Activated T-cell treated with anti-CD3 and anti-CD28 coated beads for 24 hours (primary cell): ENCODE data around the gene MRS2.
"Not testable (repeated sequence)": the region's sequence is repeated elsewhere in the genome, so short reads cannot be mapped to it uniquely, and the experiment has no call there.

ENCODE experiments used
- DNase-seq: peaks from one replicate; pipeline ENCODE4 v3.0.0-alpha.2; 2020; ENCODE audit warnings: low read depth

MRS2 gene

DNA sequence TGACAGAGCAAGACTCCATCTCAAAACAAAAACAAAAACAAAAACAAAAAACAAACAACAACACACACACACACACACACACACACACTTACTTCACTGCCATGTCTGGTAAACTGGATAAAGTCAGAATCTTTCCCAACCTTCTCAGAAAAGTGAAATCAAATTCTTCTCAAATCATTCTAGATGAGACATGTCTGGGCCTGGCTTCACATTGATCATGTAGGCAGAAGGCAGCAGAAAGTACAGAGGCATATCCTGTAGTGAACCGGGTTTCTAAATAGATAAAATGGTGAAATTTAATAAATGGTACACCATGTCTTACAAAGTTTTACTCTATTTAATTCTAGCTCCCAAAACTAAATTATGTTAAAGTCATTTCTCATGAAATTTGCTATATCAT, 14.9 kb upstream of the MRS2 start:
- DNase-seq, result no peak

DNA sequence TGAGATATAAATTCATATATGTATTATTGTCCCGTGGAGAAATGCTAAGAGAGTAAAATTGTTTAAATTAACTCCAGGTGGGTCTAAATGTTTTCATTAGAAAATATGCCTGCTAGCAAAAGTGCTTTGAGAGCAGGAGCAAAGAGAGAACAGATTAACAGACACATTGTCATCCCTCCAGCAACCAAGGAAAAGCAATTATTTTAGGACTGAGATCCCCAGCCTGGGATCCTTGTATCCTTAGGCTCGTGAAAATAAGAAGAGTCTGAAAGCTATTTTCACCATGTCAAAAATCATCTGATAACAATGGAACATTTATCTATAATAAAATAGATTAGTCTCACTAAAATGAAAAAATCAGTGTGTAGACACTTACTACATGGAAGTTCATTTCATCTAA, 11.5 kb upstream of the MRS2 start:
- no peak for DNase-seq

DNA sequence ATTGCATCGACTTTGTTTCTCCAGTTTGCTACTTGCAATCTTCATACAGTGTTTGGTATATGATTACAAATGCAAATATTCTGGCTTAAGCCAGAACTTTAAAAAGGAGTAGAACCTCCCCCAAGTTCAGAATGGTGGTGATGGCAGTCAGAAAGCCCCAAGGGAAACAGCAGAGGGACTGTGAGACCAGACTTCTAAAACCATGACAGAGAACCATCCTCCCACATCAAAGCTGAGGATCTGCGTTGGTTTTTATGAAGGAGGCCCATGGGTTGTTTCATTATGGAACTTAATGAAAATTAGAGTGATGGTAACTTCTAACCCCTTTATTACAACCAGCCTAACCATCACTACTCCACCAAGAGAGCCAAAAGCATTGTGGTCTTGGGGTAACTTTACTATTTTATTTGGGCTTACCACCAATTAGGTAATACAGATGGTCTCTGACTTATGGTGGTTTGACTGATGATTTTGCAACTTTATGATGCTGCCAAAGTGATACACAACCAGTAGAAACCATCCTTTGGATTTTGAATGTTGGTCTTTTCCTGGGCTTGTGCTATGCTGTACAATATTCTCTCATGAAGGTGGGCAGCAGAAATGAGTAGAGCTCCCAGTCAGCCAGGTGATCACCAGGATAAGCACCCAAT, 10.9 kb upstream of the MRS2 start:
- DNase-seq, result no peak

DNA sequence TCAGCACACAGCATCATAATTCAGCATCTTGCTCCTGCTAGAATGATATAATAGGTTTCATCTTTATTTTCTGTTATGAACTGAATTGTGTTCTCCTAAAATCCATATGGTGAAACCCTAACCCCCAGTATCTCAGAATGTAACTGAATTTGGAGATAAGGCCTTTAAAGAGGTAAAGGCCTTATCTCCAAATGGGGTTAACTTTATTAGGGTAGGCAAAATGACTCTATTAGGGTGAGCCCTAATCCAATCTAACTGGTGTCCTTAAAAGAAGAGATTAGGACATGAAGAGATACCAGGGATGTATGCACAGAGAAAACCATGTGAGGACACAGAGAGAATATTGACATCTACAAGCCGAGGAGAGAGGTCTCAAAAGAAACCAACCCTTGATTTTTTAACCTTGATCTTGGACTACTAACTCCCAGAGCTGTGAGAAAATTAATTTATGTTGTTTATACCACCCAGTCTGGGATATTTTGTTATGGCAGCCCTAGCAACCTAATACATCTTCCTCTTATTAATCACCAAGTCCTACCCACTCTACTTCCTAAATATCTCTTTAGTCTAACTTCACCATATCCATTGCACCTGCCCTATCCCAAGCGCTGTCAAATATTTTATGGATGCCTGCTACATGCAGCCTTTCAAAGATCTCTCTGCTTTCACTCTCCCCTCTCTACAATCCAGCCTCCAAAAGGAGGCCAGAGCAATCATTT, 8.5 kb upstream of the MRS2 start:
- DNase-seq, result no peak

DNA sequence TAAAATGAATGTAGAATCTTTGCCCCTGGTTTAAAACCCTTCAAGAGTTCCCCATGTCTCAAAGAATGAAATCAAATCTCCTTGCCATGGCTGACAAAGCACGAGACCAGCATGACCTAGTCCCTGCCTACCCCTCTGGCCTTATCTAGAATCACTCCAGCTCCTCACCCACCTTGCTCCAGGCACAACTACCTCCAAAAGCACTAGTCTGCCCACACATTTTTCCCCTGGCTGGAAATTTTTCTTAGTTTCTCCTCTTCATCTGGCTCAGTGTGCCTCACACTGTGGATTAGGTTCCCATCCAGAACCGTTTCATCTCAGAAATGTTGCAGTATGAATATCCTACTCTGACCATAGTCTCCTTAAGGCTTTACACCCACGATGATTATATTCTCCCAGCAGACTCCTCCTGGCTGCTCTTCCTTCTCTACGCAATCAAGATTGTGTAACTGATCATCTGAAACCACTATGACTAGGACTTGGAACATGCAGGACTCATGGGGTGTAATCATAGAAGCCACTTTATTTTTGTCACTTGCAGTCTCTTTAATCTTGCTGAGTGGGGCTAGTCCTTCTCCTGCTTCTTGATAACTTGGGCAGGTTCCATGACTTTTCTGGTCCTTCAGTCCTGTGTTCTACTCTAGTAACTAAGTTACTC, 7.8 kb upstream of the MRS2 start:
- no peak for DNase-seq

DNA sequence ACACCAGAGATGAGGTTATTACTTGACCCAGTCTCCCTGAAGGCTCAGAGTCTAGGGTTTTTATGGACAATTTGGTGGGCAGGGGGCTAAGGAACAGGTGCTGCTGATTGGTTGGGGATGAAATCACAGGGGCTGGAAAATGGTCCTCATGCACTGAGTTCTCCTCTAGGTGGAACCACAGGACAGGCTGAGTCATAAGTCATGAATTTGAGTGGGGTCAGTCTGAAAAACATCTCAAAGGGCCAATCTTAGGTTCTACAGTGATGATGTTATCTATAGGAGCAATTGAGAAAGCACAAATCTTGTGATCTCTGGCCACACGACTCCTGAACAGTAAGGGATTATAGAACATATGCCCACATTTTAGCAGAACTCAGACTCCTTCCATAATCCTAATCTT, 5.9 kb upstream of the MRS2 start:
- no peak for DNase-seq

DNA sequence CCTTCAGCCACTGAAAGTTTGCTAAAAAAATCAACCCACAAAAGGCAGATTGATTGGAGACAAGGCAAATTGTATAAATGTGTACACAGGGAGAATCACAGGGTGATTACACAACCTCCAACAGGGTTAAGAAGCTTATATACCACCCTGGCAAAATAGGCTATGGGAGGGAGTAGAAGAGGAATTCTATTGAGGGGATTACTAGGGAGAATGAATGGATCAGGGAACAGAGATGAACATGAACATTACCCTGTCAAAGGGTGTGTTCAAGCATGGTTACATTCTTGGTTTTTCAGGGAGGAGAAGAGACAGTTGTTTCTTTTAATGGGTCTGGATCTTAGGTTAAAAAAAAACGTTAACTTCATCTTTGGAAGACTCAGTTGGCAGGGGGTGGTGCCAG, 5.1 kb upstream of the MRS2 start:
- no peak for DNase-seq

DNA sequence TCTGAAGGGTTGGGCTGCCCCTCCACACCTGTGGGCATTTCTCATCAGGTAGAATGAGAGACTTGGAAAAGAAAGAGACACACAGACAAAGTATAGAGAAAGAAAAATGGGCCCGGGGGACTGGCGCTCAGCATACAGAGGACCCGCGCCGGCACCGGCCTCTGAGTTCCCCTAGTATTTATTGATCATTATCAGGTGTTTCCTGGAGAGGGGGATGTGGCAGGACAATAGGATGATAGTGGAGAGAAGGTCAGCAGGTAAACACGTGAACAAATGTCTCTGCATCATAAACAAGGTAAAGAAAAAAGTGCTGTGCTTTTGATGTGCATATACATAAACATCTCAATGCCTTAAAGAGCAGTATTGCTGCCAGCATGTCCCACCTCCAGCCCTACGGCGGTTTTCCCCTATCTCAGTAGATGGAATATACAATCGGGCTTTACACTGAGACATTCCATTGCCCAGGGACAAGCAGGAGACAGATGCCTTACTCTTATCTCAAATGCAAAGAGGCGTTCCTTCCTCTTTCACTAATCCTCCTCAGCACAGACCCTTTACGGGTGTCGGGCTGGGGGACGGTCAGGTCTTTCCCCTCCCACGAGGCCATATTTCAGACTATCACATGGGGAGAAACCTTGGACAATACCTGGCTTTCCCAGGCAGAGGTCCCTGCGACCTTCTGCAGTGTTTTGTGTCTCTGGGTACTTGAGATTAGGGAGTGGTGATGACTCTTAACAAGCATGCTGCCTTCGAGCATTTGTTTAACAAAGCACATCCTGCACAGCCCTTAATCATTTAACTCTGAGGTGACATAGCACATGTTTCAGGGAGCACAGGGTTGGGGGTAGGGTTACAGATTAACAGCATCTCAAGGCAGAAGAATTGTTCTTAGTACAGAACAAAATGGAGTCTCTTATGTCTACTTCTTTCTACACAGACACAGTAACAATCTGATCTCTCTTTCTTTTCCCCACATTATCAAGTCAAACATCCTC, 2.4 kb upstream of the MRS2 start:
- DNase-seq, result not testable (repeated sequence)

DNA sequence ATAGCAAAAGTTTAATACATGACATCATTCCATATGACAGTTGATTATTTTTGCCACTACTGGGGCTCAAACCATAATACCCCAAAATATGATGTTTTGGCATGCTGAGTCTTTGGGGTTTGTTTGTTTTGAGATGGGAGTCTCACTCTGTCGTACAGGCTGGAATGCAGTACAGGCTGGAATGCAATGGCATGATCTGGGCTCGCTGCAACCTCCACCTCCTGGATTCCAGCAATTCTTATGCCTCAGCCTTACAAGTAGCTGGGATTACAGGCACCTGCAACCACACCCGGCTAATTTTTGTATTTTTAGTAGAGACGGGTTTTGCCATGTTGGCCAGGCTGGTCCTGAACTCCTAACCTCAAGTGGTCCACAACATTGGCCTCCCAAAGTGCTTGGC, 1.3 kb upstream of the MRS2 start:
- DNase-seq, result no peak

DNA sequence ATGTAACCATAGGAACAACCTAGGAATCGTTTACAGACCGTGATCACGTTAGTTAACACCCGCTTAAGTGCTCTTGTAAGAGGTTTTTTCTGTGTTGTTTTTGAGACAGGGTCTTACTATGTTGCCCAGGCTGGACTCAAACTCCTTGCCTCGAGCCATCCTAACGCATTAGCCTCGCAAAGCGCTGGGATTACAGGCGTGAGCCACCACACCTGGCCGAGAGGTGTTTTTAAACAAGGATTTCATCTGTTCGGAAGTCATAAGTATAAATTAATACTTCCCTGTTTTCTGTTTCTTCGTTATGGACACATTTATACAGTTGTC, 727 bp downstream of the MRS2 start:
- DNase-seq, result no peak

DNA sequence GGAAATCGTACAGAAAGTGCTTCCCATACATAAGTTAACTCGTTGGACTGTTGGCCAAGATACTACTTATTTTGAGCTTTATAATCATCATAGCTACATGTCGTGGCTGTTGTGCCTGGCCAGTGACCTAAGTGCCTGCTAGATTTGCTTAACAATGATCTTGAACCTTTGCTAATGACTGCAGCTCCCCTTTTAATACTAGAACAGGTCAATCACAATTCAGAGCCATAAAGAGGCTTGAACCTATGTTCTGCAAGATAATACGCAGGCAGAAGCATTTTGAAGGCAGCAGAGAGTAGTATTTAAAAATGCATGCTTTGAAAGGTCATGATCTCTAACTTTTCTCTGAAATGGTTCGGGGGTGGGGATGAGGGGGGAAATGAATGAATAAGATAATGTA, 2.5 kb downstream of the MRS2 start:
- DNase-seq, result no peak

DNA sequence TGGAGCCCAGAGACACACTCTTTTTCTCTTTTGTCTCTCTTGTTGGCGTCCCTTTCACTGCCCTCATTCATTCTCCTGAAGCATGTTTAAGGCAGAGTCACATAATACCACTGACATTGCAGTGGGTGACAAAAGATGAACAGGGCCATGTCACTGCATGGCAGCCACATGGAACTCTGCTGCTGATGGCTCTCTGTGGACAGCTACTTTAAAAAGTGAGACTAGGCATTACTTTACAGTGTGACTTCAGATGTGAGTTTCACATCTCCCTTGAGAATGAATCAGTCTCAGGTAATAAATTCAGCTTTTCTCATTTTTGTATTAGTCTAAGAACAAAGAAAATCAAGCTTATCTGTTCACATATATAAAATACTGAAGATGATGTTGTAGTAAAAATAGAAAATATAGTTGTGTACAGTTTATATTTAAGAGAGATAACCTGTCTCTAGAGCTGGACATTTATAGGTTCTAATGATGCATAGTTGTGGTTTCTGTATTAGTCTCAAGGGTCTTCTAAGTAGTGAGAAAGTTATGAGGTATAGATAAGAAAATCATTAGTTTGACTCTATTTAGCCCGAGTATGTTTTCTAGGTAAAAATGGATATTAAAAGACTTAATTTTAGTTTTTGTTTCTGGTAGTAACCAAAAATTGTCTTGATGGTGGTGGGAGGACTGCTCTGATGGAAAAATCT, 6.1 kb downstream of the MRS2 start:
- no peak for DNase-seq

DNA sequence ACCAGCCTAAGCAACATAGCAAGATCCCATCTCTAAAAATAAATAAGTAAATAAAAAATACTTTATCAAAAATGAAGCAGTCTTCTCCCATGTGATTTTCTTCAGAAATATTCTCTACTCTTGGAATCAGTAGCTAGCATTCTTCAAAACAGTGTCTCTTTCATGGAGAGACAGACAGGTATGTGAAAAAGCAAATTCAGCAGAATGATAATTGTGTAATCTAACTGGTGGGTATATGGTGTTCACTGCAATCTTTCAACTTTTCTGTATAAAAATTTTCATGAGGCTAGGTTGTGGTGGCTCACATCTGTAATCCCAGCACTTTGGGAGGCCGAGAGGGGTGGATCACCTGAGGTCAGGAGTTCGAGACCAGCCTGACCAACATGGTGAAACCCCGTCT, 7.9 kb downstream of the MRS2 start:
- DNase-seq, result no peak

DNA sequence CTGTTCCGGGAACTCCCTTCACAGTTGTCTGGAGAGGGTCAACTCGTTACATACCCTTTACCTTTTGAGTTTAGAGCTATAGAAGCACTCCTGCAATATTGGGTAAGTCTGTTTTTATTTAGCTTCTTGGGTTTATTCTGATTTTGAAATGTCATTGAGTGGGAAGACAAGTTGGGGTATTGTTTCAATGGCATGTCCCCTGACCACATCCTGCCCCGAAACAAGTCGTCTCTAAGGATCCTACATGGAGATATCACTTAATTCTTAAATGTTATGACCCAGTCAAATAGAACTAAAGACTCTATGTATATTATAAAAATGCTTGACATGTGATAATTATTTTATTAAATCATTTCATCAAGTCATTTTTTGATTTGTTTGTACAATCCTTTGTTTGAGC, 9.6 kb downstream of the MRS2 start:
- no peak for DNase-seq

DNA sequence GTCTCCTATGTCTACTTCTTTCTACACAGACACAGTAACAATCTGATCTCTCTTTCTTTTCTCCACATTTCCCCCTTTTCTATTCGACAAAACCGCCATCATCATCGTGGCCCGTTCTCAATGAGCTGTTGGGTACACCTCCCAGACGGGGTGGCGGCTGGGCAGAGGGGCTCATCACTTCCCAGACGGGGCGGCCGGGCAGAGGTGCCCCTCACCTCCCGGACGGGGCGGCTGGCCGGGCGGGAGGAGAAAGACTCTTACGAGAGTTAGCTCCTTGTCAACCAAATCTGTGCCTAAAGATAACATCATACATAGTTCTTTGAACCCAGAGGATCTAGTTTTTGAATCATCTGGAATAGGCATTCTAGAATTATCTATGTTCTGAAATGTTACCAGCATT, 11.8 kb downstream of the MRS2 start:
- DNase-seq, result not testable (repeated sequence)

DNA sequence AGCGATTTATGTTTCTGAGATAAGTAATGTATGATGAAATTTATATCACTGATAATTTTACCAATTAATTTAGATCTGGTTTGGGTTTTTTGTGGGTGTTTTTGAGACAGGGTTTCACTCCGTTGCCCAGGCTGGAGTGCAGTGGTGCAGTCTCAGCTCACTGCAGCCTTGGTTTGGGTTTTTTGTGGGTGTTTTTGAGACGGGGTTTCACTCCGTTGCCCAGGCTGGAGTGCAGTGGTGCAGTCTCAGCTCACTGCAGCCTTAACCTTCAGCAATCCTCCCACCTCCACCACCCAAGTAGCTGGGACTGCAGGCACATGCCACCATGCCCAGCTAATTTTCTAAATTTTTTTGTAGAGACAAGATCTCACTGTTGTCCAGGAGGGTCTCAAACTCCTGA, 13.0 kb downstream of the MRS2 start:
- DNase-seq, result no peak

DNA sequence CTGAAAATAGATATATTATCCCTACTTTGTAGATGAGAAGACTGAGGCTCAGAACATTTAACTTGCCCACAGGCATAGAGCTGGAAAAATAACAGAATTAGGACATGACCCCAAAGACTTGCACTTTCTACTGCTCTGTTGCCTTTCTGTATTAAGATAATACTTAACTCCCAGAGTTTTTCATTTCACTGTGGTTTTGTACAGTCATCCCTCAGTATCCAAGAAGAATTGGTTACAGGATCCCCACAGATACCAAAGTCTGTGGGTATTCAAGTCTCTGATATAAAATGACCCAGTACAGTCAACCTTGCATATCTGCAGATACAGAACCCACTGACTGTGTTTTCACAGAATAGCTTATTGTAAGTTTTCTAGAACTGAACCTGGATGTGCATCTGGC, 16.8 kb downstream of the MRS2 start:
- no peak for DNase-seq

DNA sequence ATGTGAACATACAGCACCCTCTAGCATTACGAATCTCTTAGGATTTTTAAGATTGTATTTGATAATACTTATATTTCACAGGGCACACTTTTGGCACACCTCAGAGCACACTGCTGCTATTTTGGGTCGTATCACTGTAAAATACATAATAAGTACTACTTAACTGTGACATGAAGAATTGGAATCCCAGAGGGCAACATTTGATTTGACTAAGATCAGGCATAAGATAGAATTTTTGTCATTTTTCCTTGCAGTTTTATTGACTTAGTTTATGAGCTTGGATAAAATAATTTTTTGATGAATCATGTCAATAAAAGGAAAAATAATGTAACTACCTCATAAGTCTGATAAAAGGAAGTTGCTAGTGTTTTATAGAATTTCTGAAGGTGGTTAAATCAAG, 22.4 kb downstream of the MRS2 start:
- DNase-seq, result no peak

DNA sequence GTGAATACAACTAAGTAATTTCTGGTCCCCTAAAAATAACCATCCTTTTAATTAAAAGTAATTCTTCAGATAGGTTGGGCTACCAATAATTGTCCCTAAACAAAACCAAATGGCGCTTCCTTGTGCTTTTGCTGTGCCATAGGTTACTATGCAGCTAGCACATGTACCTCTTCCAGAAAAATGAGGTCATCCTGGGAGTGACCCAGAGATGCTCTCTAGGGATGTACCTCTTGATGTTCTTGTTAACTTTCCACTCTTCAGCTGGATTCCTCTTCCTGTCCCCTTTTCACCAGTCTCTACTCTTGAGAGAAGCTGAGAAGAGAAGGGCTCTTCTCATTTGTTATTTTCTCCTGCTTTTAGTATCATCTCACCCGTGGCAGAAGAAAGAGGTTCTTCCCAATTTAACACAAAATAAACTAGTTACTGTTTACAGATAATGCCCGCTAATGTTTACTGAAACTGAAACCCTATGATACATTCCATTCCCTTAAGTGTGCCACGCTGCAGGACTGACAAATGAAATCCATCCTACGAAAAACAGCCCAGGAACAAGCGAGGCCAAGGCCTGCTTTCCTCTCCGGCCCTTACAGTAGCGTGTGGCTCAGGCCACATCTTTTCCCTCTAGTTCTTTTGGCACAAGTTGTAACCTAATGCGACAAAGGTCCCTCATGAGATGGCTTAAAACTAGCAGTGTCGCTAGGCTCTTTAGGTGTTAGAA, 24.2 kb downstream of the MRS2 start:
- no peak for DNase-seq

DNA sequence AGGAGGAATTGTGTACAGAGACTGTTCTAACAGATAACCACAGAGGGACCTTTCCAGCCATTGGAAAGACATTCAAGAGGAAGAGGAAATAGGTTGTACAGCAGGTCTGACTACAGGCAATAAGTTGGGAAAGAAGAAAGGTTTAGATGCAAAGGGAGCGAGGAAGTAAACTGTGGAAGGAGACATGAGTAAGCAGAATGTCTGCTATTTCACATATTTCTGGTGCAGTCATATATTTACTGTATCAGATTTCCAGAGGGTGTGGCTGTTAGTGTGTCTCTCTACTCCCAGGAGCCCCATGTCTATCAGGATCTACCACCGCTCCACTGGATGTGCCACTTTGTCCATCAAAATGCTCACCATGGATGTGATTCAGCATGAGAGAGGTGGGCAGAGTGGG, 25.9 kb downstream of the MRS2 start:
- DNase-seq, result no peak

DNA sequence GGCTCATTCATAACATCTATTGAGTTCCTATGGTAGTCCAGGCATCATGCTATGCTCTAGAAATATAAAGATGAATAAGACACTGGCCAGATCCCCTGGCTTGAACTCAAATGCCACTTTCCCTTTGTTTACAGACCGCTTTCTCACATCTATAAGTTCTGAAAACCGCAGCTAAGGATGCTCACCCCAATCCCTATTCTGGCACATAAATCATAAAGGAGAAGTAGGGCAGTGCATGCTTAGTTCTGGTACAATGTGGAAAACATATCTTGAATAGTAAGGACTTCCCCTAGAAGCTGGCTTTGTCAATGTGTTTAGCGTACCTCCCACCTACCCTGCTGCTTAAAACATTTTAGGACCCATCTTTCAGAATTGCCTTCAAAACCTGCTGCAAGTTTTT, 26.4 kb downstream of the MRS2 start:
- DNase-seq, result no peak
